ENCODE data around the gene ACOX1.

The ACOX1 gene

GRCh38 chr17:76003915-76004314, 24.9 kb upstream of the ACOX1 start:
- no peak overlapping the region for H3K9ac ChIP-seq (ENCODE audit: low read depth, low read length, poor library complexity)
- H2AK5ac ChIP-seq (ENCODE audit: low read depth, low read length), result no peak overlapping the region
- H2BK5ac ChIP-seq (ENCODE audit: low read length), result no peak overlapping the region
- H3K14ac ChIP-seq (ENCODE audit: low read length), result no peak overlapping the region
- no peak overlapping the region for H2BK120ac ChIP-seq (ENCODE audit: low read depth, low read length)
- H3K27ac ChIP-seq (replicated peaks; ENCODE audit: low read length), result no peak overlapping the region
- H3K4me1 ChIP-seq (ENCODE audit: control insufficient read depth in 2 of 2, insufficient read depth in 1 of 2, low read depth in 1 of 2, low read length in 2 of 2), result peaks cover 0 to 7% of the 10 kb centered on the region in 2 donors
- no peak overlapping the region for H3K23ac ChIP-seq (ENCODE audit: low read depth, low read length, poor library complexity)
- peaks cover 2% of the 10 kb centered on the region for H3K79me1 ChIP-seq (ENCODE audit: low read depth, low read length)
- H3K36me3 ChIP-seq (replicated peaks in 1 of 2; ENCODE audit: control insufficient read depth in 2 of 2, insufficient read depth in 2 of 2, low read length in 2 of 2), result peaks cover 0 to 9% of the 10 kb centered on the region in 2 donors
- H2BK15ac ChIP-seq (ENCODE audit: low read length), result no peak overlapping the region
- no CpG with 5 or more reads among the region's 6 CpGs for WGBS, 2 donors (ENCODE audit: extremely low coverage in 2 of 2, insufficient read length in 2 of 2, insufficient replicate concordance in 1 of 2)
- no peak overlapping the region for H4K91ac ChIP-seq (ENCODE audit: low read depth, low read length, poor library complexity)
- no peaks in the 10 kb centered on the region for H3K27me3 ChIP-seq (ENCODE audit: control insufficient read depth in 3 of 3, insufficient read depth in 3 of 3, low read depth in 1 of 3, low read length in 3 of 3)
- no peak overlapping the region for H4K8ac ChIP-seq (ENCODE audit: low read depth, low read length)
- H2AFZ ChIP-seq (ENCODE audit: low read length), result no peak overlapping the region
- no peak overlapping the region for H2BK12ac ChIP-seq (ENCODE audit: low read length)
- no peak for DNase-seq (ENCODE audit: low spot score)
- H3K9me3 ChIP-seq (replicated peaks in 1 of 2; ENCODE audit: control insufficient read depth in 2 of 2, insufficient read depth in 1 of 2, low read depth in 1 of 2, low read length in 2 of 2), result no peaks in the 10 kb centered on the region
- H3K4me2 ChIP-seq (ENCODE audit: insufficient read depth, low read length, poor library complexity, severe bottlenecking), result no peak overlapping the region
- H3K4me3 ChIP-seq (ENCODE audit: low read length in 2 of 2), result no peak overlapping the region
- H3K4ac ChIP-seq (ENCODE audit: low read length), result no peak overlapping the region
- H3K18ac ChIP-seq (ENCODE audit: low read length), result no peak overlapping the region

GRCh38 chr17:76002100-76002499, 23.1 kb upstream of the ACOX1 start:
- Histone ChIP-seq H3K18ac (ENCODE audit: low read length) (peak overlapping the region; percentile 34), H3K36me3 (replicated peaks in 1 of 2; ENCODE audit: control insufficient read depth in 2 of 2, insufficient read depth in 2 of 2, low read length in 2 of 2) (peaks cover 0 to 9% of the 10 kb centered on the region in 2 donors), H2BK12ac (ENCODE audit: low read length) (peak overlapping the region; percentile 82), H2AK5ac (ENCODE audit: low read depth, low read length) (no peak overlapping the region), H2BK15ac (ENCODE audit: low read length) (no peak overlapping the region), H3K4ac (ENCODE audit: low read length) (no peak overlapping the region), H3K4me2 (ENCODE audit: insufficient read depth, low read length, poor library complexity, severe bottlenecking) (no peak overlapping the region), H3K27ac (replicated peaks; ENCODE audit: low read length) (no peak overlapping the region), H3K23ac (ENCODE audit: low read depth, low read length, poor library complexity) (no peak overlapping the region), H2AFZ (ENCODE audit: low read length) (no peak overlapping the region), H3K27me3 (ENCODE audit: control insufficient read depth in 3 of 3, insufficient read depth in 3 of 3, low read depth in 1 of 3, low read length in 3 of 3) (no peaks in the 10 kb centered on the region), H2BK120ac (ENCODE audit: low read depth, low read length) (peak overlapping the region; percentile 40), H4K8ac (ENCODE audit: low read depth, low read length) (no peak overlapping the region), H3K9me3 (replicated peaks in 1 of 2; ENCODE audit: control insufficient read depth in 2 of 2, insufficient read depth in 1 of 2, low read depth in 1 of 2, low read length in 2 of 2) (no peaks in the 10 kb centered on the region), H3K4me1 (ENCODE audit: control insufficient read depth in 2 of 2, insufficient read depth in 1 of 2, low read depth in 1 of 2, low read length in 2 of 2) (peaks cover 0 to 7% of the 10 kb centered on the region in 2 donors), H3K14ac (ENCODE audit: low read length) (no peak overlapping the region), H3K79me1 (ENCODE audit: low read depth, low read length) (peaks cover 2% of the 10 kb centered on the region), H2BK5ac (ENCODE audit: low read length) (no peak overlapping the region), H4K91ac (ENCODE audit: low read depth, low read length, poor library complexity) (no peak overlapping the region), H3K4me3 (ENCODE audit: low read length in 2 of 2) (no peak overlapping the region), H3K9ac (ENCODE audit: low read depth, low read length, poor library complexity) (no peak overlapping the region)
- WGBS, 2 donors (ENCODE audit: extremely low coverage in 2 of 2, insufficient read length in 2 of 2, insufficient replicate concordance in 1 of 2), result no CpG with 5 or more reads among the region's 12 CpGs
- no peak for DNase-seq (ENCODE audit: low spot score)

- H2BK15ac ChIP-seq (ENCODE audit: low read length), result peak within 1 kb of the TSS; percentile 95
- peak within 1 kb of the TSS; percentile 97 for H2AK5ac ChIP-seq (ENCODE audit: low read depth, low read length)
- peak within 1 kb of the TSS; percentile 84 for H2BK120ac ChIP-seq (ENCODE audit: low read depth, low read length)
- H3K27me3 ChIP-seq (ENCODE audit: control insufficient read depth in 3 of 3, insufficient read depth in 3 of 3, low read depth in 1 of 3, low read length in 3 of 3), result no peaks in the 10 kb centered on the region
- H3K4me2 ChIP-seq (ENCODE audit: insufficient read depth, low read length, poor library complexity, severe bottlenecking), result peak within 1 kb of the TSS; percentile 4
- peak within 1 kb of the TSS; percentile 75 for H4K91ac ChIP-seq (ENCODE audit: low read depth, low read length, poor library complexity)
- peaks cover 0 to 9% of the 10 kb centered on the region in 2 donors for H3K36me3 ChIP-seq (replicated peaks in 1 of 2; ENCODE audit: control insufficient read depth in 2 of 2, insufficient read depth in 2 of 2, low read length in 2 of 2)
- H3K23ac ChIP-seq (ENCODE audit: low read depth, low read length, poor library complexity), result no peak within 1 kb of the TSS
- peaks cover 4 to 7% of the 10 kb centered on the region in 2 donors for H3K4me1 ChIP-seq (ENCODE audit: control insufficient read depth in 2 of 2, insufficient read depth in 1 of 2, low read depth in 1 of 2, low read length in 2 of 2)
- H3K18ac ChIP-seq (ENCODE audit: low read length), result peak within 1 kb of the TSS; percentile 98
- peak within 1 kb of the TSS; percentile 61 for H3K9ac ChIP-seq (ENCODE audit: low read depth, low read length, poor library complexity)
- no CpG with 5 or more reads among the region's 21 CpGs for WGBS, 2 donors (ENCODE audit: extremely low coverage in 2 of 2, insufficient read length in 2 of 2, insufficient replicate concordance in 1 of 2)
- no peak within 1 kb of the TSS for H3K14ac ChIP-seq (ENCODE audit: low read length)
- no peak for DNase-seq (ENCODE audit: low spot score)
- peak within 1 kb of the TSS in 1 of 2 donors; percentile 64 for H3K4me3 ChIP-seq (ENCODE audit: low read length in 2 of 2)
- peak within 1 kb of the TSS; percentile 94 for H3K4ac ChIP-seq (ENCODE audit: low read length)
- peak within 1 kb of the TSS; percentile 98 for H4K8ac ChIP-seq (ENCODE audit: low read depth, low read length)
- no peaks in the 10 kb centered on the region for H3K9me3 ChIP-seq (replicated peaks in 1 of 2; ENCODE audit: control insufficient read depth in 2 of 2, insufficient read depth in 1 of 2, low read depth in 1 of 2, low read length in 2 of 2)
- peak within 1 kb of the TSS; percentile 85 for H2AFZ ChIP-seq (ENCODE audit: low read length)
- H3K27ac ChIP-seq (replicated peaks; ENCODE audit: low read length), result no peak within 1 kb of the TSS
- H3K79me1 ChIP-seq (ENCODE audit: low read depth, low read length), result peaks cover 2% of the 10 kb centered on the region
- peak within 1 kb of the TSS; percentile 36 for H2BK5ac ChIP-seq (ENCODE audit: low read length)
- H2BK12ac ChIP-seq (ENCODE audit: low read length), result peak within 1 kb of the TSS; percentile 53
Measured at GRCh38 chr17:76000755-76001521, 22.0 kb upstream of the ACOX1 start, which contains the start of gene CDK3. Gene CDK3 (plus strand): TSS chr17:76000855. CDS start chr17:76001426, 571 bp downstream.

GRCh38 chr17:76000016-76000754, 21.2 kb upstream of the ACOX1 start:
- Histone ChIP-seq H2BK5ac (ENCODE audit: low read length) (peak overlapping the region; percentile 36), H3K4me3 (ENCODE audit: low read length in 2 of 2) (peak overlapping the region in 1 of 2 donors; percentile 64), H3K4me1 (ENCODE audit: control insufficient read depth in 2 of 2, insufficient read depth in 1 of 2, low read depth in 1 of 2, low read length in 2 of 2) (peaks cover 4 to 7% of the 10 kb centered on the region in 2 donors), H2AFZ (ENCODE audit: low read length) (peak overlapping the region; percentile 85), H3K27me3 (ENCODE audit: control insufficient read depth in 3 of 3, insufficient read depth in 3 of 3, low read depth in 1 of 3, low read length in 3 of 3) (no peaks in the 10 kb centered on the region), H2BK120ac (ENCODE audit: low read depth, low read length) (peak overlapping the region; percentile 84), H3K79me1 (ENCODE audit: low read depth, low read length) (peaks cover 2% of the 10 kb centered on the region), H2BK15ac (ENCODE audit: low read length) (no peak overlapping the region), H3K18ac (ENCODE audit: low read length) (peak overlapping the region; percentile 98), H3K9me3 (replicated peaks in 1 of 2; ENCODE audit: control insufficient read depth in 2 of 2, insufficient read depth in 1 of 2, low read depth in 1 of 2, low read length in 2 of 2) (no peaks in the 10 kb centered on the region), H3K36me3 (replicated peaks in 1 of 2; ENCODE audit: control insufficient read depth in 2 of 2, insufficient read depth in 2 of 2, low read length in 2 of 2) (peaks cover 0 to 14% of the 10 kb centered on the region in 2 donors), H4K8ac (ENCODE audit: low read depth, low read length) (peak overlapping the region; percentile 78), H4K91ac (ENCODE audit: low read depth, low read length, poor library complexity) (peak overlapping the region; percentile 75), H3K4ac (ENCODE audit: low read length) (peak overlapping the region; percentile 42), H3K4me2 (ENCODE audit: insufficient read depth, low read length, poor library complexity, severe bottlenecking) (no peak overlapping the region), H3K14ac (ENCODE audit: low read length) (no peak overlapping the region), H3K27ac (replicated peaks; ENCODE audit: low read length) (no peak overlapping the region), H3K9ac (ENCODE audit: low read depth, low read length, poor library complexity) (peak overlapping the region; percentile 61), H2AK5ac (ENCODE audit: low read depth, low read length) (peak overlapping the region; percentile 97), H2BK12ac (ENCODE audit: low read length) (peak overlapping the region; percentile 27), H3K23ac (ENCODE audit: low read depth, low read length, poor library complexity) (no peak overlapping the region)
- no CpG with 5 or more reads among the region's 31 CpGs for WGBS, 2 donors (ENCODE audit: extremely low coverage in 2 of 2, insufficient read length in 2 of 2, insufficient replicate concordance in 1 of 2)
- peak; percentile 49 for DNase-seq (ENCODE audit: low spot score)
